GM12878 (cell line): ENCODE results near the gene VWA3A. TPM values are rescaled to one million over a fixed set of nuclear protein-coding genes. Genes with fewer than 3 reads are reported as not detected.
A peak's percentile ranks its signal among the peaks of the same experiment; 100 is the strongest.

Experiments
- BRCA1 ChIP-seq: IDR thresholded peaks from 2 replicates; pipeline ENCODE4 v1.6.1; 2011; ENCODE audit warnings: low read depth, low read length, improper control_type of control experiment
- E2F8 ChIP-seq: fragments of 450-650 bp; IDR thresholded peaks from 2 replicates; pipeline ENCODE4 v1.6.1; 2018; ENCODE audit warnings: mild to moderate bottlenecking, low read depth, moderate library complexity; ENCODE audit not compliant: partially characterized antibody
- GATAD2B ChIP-seq: fragments of 450-650 bp; conservative IDR thresholded peaks from 2 replicates; pipeline ENCODE4 v1.6.1; 2017; ENCODE audit warnings: low read depth, mild to moderate bottlenecking, moderate library complexity
- IKZF1 ChIP-seq: fragments of 450-650 bp; conservative IDR thresholded peaks from 2 replicates; pipeline ENCODE4 v1.6.1; 2017; ENCODE audit warnings: antibody characterized with exemption, mild to moderate bottlenecking
- NKRF ChIP-seq: fragments of 450-650 bp; conservative IDR thresholded peaks from 2 replicates; pipeline ENCODE4 v1.6.1; 2017; ENCODE audit warnings: mild to moderate bottlenecking, moderate library complexity
- PRDM15 ChIP-seq: fragments of 450-650 bp; formaldehyde crosslinking; IDR thresholded peaks from 2 replicates; pipeline ENCODE4 v1.4.0; 2020; ENCODE audit warnings: mild to moderate bottlenecking, moderate library complexity
- SIX5 ChIP-seq: IDR thresholded peaks from 2 replicates; pipeline ENCODE4 v1.6.1; 2011; ENCODE audit warnings: mild to moderate bottlenecking, low read depth, low read length, moderate library complexity; ENCODE audit not compliant: severe bottlenecking
- ZBED1 ChIP-seq: IDR thresholded peaks from 2 replicates; pipeline ENCODE4 v1.6.1; 2016; ENCODE audit warnings: borderline replicate concordance
- ZNF592 ChIP-seq: fragments of 450-650 bp; IDR thresholded peaks from 2 replicates; pipeline ENCODE4 v1.6.1; 2017; ENCODE audit warnings: mild to moderate bottlenecking, moderate library complexity
- ZNF687 ChIP-seq: fragments of 450-650 bp; IDR thresholded peaks from 2 replicates; pipeline ENCODE4 v1.6.1; 2017; ENCODE audit warnings: mild to moderate bottlenecking, moderate library complexity
- polyA plus RNA-seq, 11 experiments: library from polyadenylated mRNA; depleted of rRNA in 4 of 11; unstranded in 6 of 11; stranded (reverse) in 5 of 11; fragments of >200 nt; fragmentation: Nextera tagmentation in 4 of 11; fragmentation: Illumina TruSeq in 1 of 11; extraction: Ambion mirVana in 4 of 11; extraction: Trizol in 1 of 11; gene quantifications; 1 replicate in 1 of 11; 2 replicates in 10 of 11; pipeline versions ENCODE4 v1.2.1 to v1.2.3, GENCODE V29; 2011 to 2016; ENCODE audit warnings: inconsistent platforms in 2 of 11, missing spikeins in 2 of 11, low read depth in 1 of 11
- total RNA-seq, 4 experiments: library from RNA; depleted of rRNA in 3 of 4; stranded (reverse); fragments of >200 nt in 3 of 4; fragmentation: Illumina TruSeq in 1 of 4; extraction: Trizol in 1 of 4; gene quantifications; 2 replicates each; pipeline versions ENCODE4 v1.2.1 to v1.2.3, GENCODE V29; 2013 to 2021

The VWA3A gene
- total and polyA plus RNA-seq, 10 of the 15 experiments (the other 5 are each of a cell fraction or from before 2014, with no cell fraction given) = 0.01 TPM; not detected in 9

- peak; percentile 99 for TF ChIP-seq ZNF687
- peak; percentile 42; the same call in 1 of the 2 replicates for TF ChIP-seq ZBED1
- no peak for TF ChIP-seq PRDM15 (CRISPR knock-in tag)
- TF ChIP-seq E2F8 = no peak
- peak; percentile 90 for TF ChIP-seq IKZF1
- peak; percentile 91 for TF ChIP-seq ZNF592
- TF ChIP-seq SIX5 = no peak
- TF ChIP-seq GATAD2B = peak; percentile 81
- no peak for TF ChIP-seq BRCA1
- TF ChIP-seq NKRF = peak; percentile 58
Measured at GRCh38 chr16:22206013-22206841, 113.9 kb downstream of the VWA3A start, which contains the start of gene EEF2K (continued).
